Activated CD8-positive, alpha-beta memory T cell treated with anti-CD3 and anti-CD28 coated beads for 48 hours (primary cell): Measurements from ENCODE around the gene PTPN20.

ENCODE experiments used
- DNase-seq, 3 experiments: peaks; one replicate each; pipeline ENCODE4 v3.0.0-alpha.2; 2020; ENCODE audit warnings: low read depth in 2 of 3, low spot score in 2 of 3

The PTPN20 gene

GRCh38 chr10:47033541-47034270 is 122.5 kb downstream of the PTPN20 start:
- no peak for DNase-seq

- no peak for DNase-seq
Observed at GRCh38 chr10:47034441-47035051, 123.3 kb downstream of the PTPN20 start.

DNA sequence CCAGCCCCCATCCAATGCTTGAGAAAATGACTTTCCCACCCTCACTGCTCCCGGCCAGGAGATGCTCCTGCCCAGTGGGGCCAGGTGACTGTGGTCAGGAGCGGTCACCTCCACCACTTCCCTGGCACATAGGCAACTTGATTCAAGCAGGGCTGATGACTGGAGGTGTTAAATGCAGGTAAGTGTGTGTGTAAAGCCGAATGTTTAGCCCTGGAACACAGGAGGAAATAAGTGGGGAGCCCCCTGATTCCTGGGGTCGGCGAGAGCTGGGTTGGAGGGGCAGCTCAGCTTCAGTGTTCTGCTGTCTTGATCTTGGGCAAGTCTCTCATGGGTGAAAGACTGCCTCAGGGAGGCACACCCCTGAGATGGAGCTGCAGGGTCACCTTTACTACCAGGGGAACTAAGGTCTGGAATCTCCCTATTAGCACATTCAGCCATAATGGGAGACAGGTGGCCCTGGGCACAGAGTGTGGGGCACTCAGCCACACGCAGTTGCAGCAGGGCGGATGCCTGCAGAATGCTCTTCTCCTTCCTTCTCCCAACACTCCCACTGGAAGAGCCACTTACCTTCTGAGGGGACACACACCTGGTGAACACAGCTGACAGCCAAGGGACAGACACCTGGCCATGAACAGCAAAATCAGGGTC is 124.1 kb downstream of the PTPN20 start:
- DNase-seq: no peak

- DNase-seq: no peak
Observed at GRCh38 chr10:47035819-47036337, 124.7 kb downstream of the PTPN20 start.

GRCh38 chr10:47036771-47037170 is 125.5 kb downstream of the PTPN20 start:
- no peak for DNase-seq

DNA sequence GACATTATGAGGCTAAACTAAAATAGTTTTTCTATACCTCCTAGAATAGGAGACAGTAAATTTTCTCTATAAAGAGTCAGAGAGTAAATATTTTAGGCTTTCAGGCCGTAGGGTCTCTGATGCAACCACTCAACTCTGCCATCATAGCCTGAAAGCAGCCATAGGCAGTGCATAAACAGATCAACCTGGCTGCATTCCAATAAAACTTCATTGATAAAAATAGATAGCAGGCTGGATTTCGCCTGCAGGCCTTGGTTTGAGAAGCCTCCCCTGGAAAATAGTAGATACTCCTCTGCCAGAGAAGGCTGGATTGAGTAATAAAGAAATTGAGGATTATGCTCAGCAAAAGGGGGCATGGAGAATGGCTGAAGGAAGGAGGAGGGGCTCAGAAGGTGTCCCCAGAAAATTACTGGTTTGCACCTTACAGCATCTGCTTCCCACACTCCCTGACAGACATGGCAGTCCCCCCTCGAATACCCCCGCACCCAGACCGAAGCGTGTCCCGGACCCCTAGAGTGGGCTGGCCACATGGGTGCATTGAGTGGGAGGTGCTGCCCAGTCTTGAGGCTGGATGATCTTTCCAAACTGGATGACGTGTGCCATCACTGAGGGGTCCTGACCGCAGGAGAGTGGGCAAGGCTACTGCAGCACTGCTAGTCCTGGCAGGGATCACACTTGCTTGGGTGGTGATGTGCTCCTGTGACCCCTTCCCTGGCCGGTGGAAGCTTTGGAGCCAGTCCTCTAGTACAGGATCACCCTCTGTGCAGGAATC is 126.6 kb downstream of the PTPN20 start:
- no peak for DNase-seq

- DNase-seq: no peak
Observed at GRCh38 chr10:47038881-47039561, 127.8 kb downstream of the PTPN20 start.

GRCh38 chr10:47039562-47039913 is 128.3 kb downstream of the PTPN20 start:
- DNase-seq: no peak

DNA sequence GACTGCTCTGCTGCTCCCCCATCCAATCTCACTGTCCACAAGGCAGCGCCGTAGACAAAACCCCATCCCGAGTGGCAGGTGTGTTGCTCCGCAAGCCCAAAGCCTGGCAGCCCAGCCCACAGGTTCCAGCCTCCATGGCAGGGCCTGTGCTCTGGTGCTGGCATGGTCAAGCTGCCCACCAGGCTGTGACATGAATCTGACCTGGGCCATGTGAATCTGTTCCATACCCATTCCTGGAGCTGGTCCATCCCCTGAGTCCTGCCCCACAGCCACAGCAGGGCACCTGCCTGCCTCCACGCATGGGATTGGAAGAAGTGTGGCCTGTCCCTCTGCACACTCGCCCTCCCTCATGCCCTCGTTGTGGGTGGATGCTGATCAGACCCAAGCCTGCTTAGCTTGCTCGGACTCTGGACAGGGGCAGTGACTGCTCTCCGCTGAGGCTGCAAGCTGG is 128.8 kb downstream of the PTPN20 start:
- no peak for DNase-seq

GRCh38 chr10:47040681-47041080 is 129.5 kb downstream of the PTPN20 start:
- DNase-seq: no peak

DNA sequence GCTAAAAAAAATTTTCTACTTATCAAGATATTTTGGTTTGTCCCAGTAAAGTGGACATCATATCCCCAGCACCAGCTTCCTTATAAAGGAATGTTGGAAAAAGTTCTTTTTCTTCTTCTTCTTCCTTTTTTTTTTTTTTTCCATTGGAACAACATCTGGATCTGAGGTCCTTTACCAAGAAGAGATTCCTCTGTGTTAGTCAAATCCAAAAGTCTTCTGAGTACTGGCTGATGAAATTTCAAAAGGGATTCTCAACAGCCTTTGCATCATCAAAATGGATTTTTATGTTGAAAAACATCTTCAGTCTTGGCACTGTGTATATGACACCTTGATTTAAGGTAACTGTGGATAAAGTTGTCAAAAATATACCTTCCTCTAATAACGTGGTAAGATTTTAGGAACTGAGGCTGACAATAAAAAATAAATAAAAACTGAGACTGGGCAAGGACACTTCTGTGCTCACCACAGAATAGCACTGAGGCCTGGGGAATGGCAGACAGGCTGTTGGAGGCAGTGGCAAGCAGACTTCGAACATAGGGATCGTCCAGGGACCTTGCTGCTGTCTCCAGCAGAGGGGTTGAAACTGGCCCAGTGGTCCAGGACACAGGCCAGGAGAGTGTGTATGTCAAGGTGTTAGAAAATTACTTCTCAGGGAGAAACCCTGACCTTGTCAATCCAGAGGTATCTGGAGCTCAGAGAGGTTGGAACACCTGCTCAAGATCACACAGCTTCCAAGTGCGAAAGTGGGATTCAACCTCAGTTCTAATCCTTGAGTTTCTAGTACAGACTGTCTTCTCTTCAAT is 130.4 kb downstream of the PTPN20 start:
- no peak for DNase-seq

- no peak for DNase-seq
Observed at GRCh38 chr10:47042199-47042473, 130.9 kb downstream of the PTPN20 start.

DNA sequence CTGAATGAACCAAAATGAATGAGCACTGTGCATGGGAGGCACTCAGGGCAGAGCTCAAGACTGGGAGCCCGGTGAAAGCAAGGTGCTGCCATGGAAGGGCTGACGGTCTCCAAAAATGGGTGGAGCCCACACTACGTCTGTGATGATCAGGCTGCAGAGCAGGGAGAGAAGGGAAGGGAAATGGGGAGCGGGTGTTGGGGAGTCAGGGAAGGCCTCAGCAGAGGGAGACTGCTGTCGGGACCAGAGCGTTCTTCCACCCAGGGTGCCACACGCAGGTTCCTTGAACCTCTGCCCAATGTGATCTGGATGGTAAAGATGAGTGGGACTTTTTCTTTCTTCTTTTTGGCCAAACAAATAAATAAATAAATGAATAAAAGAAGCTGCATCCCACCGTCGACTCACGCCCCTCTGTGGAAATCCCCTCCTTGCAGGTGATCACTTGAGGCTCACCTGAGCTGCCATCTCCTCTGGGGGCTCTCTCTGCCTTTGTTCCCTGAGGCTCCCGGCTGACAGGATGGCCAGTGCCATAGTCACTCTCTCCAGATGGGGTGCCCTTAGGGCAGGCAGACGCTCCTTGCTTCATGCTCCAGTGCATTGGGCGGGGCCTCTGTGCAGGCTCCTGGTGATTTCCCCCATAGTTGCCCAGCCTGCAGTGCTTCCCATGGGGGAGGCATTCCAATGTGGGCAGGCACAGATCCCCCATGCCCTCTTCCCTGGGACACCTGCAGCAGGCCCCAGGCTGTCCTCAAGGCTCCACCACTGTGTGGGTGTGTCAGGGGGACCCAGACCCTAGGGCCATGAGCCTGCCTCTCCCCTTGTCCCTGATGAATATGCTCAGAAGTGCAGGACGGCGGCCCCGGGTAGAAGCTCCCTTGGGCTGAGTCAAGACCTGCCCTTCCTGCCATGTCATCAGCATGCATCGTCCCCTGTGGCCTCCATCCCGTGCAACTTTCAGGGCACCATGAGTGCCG is 131.8 kb downstream of the PTPN20 start:
- no peak for DNase-seq

GRCh38 chr10:47043928-47044538 is 132.8 kb downstream of the PTPN20 start:
- no peak for DNase-seq

GRCh38 chr10:47044741-47045140 is 133.5 kb downstream of the PTPN20 start:
- DNase-seq: no peak

GRCh38 chr10:47045331-47045861 is 134.2 kb downstream of the PTPN20 start:
- DNase-seq: no peak

- no peak for DNase-seq
Observed at GRCh38 chr10:47046321-47047126, 135.3 kb downstream of the PTPN20 start.

GRCh38 chr10:47047127-47047504 is 135.9 kb downstream of the PTPN20 start:
- DNase-seq: no peak
